ENCODE data around the gene SAP25.

- TF ChIP-seq CTCF (IDR thresholded peaks at IDR 0.05; ENCODE audit: insufficient read depth, low read depth, low read length) (no peak), EZH2 (IDR thresholded peaks at IDR 0.05; ENCODE audit: insufficient read depth, low read length) (no peak)
Measured at GRCh38 chr7:100600730-100601038, 27.0 kb upstream of the SAP25 start.

Measured in astrocyte (in vitro differentiated cells and primary cell).